ENCODE measurements around the gene IFIT1.

- TF ChIP-seq CTCF (conservative IDR thresholded peaks at IDR 0.05; ENCODE audit: low read depth in 2 of 2) (peak; percentile 84 to 86), EZH2phosphoT487 (IDR thresholded peaks at IDR 0.05; ENCODE audit: unreplicated experiment) (no peak), POLR2AphosphoS5 (IDR thresholded peaks at IDR 0.05; ENCODE audit: low read depth) (no peak), NANOG (IDR thresholded peaks at IDR 0.05; ENCODE audit: borderline replicate concordance) (no peak), EZH2 (IDR thresholded peaks at IDR 0.05; ENCODE audit: low read depth, unreplicated experiment) (no peak), STAT1 (IDR thresholded peaks at IDR 0.05; ENCODE audit: unreplicated experiment) (no peak), CREB1 (CRISPR knock-in tag; IDR thresholded peaks at IDR 0.05; ENCODE audit: low read depth) (no peak), ZNF114 (CRISPR knock-in tag; IDR thresholded peaks at IDR 0.05) (no peak), JUNB (IDR thresholded peaks at IDR 0.05; ENCODE audit: unreplicated experiment) (no peak), REST (IDR thresholded peaks at IDR 0.05; ENCODE audit: unreplicated experiment) (no peak), ZNF331 (CRISPR knock-in tag; IDR thresholded peaks at IDR 0.05; ENCODE audit: low read depth) (no peak), ZNF462 (CRISPR knock-in tag; IDR thresholded peaks at IDR 0.05) (no peak)
- TF ChIP-seq, protein P1, sequence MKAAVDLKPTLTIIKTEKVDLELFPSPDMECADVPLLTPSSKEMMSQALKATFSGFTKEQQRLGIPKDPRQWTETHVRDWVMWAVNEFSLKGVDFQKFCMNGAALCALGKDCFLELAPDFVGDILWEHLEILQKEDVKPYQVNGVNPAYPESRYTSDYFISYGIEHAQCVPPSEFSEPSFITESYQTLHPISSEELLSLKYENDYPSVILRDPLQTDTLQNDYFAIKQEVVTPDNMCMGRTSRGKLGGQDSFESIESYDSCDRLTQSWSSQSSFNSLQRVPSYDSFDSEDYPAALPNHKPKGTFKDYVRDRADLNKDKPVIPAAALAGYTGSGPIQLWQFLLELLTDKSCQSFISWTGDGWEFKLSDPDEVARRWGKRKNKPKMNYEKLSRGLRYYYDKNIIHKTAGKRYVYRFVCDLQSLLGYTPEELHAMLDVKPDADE (IDR thresholded peaks at IDR 0.05), result no peak
These were observed 33.9 kb downstream of the IFIT1 start for GRCh38 chr10:89426230-89426868.
